PC-3 (cell line): ENCODE measurements around the gene ARHGAP5.
"Not testable (repeated sequence)": the region's sequence is repeated elsewhere in the genome, so short reads cannot be mapped to it uniquely, and the experiment has no call there.

ENCODE experiments used
- CTCF ChIP-seq: fragments of 300-600 bp; sonication (generic); conservative IDR thresholded peaks from 2 replicates; pipeline ENCODE4 v1.5.1; 2017; ENCODE audit warnings: antibody characterized with exemption, low read depth, mild to moderate bottlenecking, low read length
- EZH2 ChIP-seq: fragments of 300-600 bp; sonication (generic); IDR thresholded peaks from one replicate; pipeline ENCODE4 v1.6.1; 2017; ENCODE audit warnings: antibody characterized with exemption, mild to moderate bottlenecking, low read length; ENCODE audit not compliant: unreplicated experiment
- EZH2phosphoT487 ChIP-seq: fragments of 300-600 bp; sonication (generic); IDR thresholded peaks from 2 replicates; pipeline ENCODE4 v1.6.1; 2018; ENCODE audit warnings: mild to moderate bottlenecking, antibody characterized with exemption, low read length, borderline replicate concordance

- not testable (repeated sequence) for TF ChIP-seq CTCF, EZH2, EZH2phosphoT487
Observed at GRCh38 chr14:32127731-32128654, 50.9 kb downstream of the ARHGAP5 start.
